HepG2 (cell line): ENCODE results near the gene REC114. TPM values are rescaled to one million over a fixed set of nuclear protein-coding genes. Genes with fewer than 3 reads are reported as not detected.

ENCODE experiments used
- ATAC-seq: fragments of 200-7000 bp; cut with Tn5 transposase; 3 replicates; pipeline ENCODE4 v1.9.1; 2020; ENCODE audit warnings: mild to moderate bottlenecking, moderate library complexity
- BruUV-seq: library from RNA; stranded (reverse); fragments of 400-500 nt; replicated peaks from 2 replicates; lab custom pipeline; 2021; lab: Mats Ljungman, UMichigan
- CTCF ChIA-PET: fragments of 300-600 bp; formaldehyde crosslinking; extraction: SDS; loops from one replicate; lab custom pipeline; 2021; ENCODE audit warnings: low total read pairs, inconsistent platforms, low intra/inter-chr PET ratio; lab: Yijun Ruan, JAX
- POLR2A ChIA-PET: fragments of 350-600 bp; sonication (Branson Sonifier 250); formaldehyde crosslinking; loops from one replicate; lab custom pipeline; 2020; ENCODE audit warnings: antibody characterized with exemption, inconsistent platforms; lab: Yijun Ruan, JAX
- DNase-seq: peaks from one replicate; pipeline ENCODE4 v3.0.0-alpha.2; 2015; ENCODE audit warnings: low spot score
- FAIRE-seq: peaks from 3 replicates; lab custom pipeline; 2011; peaks lifted over from hg19 to GRCh38; lab: Jason Lieb, UNC
- H2AFZ ChIP-seq: one replicate; pipeline ENCODE4 v1.6.1; 2011; ENCODE audit warnings: low read length, inconsistent platforms
- H3K27ac ChIP-seq: fragments of 300-600 bp; 3 replicates; pipeline ENCODE4 v1.8.0; 2011; ENCODE audit warnings: mixed run types, mild to moderate bottlenecking, mixed read lengths, low read length, inconsistent platforms; ENCODE audit not compliant: insufficient read depth; ENCODE audit errors: extremely low read length
- H3K27me3 ChIP-seq, 2 experiments: fragments of 200-600 bp in 1 of 2; 2 replicates in 1 of 2; 3 replicates in 1 of 2; pipeline versions ENCODE4 v1.6.0 to v1.8.0; 2011; ENCODE audit warnings: low read length in 2 of 2, mild to moderate bottlenecking in 2 of 2, moderate library complexity in 2 of 2, inconsistent platforms in 1 of 2; ENCODE audit not compliant: insufficient read depth in 2 of 2, control insufficient read depth in 1 of 2
- H3K36me3 ChIP-seq, 2 experiments: fragments of 200-600 bp in 1 of 2; replicated peaks in 1 of 2; 2 replicates in 1 of 2; 3 replicates in 1 of 2; pipeline versions ENCODE4 v1.5.1 to v1.8.0; 2011; ENCODE audit warnings: low read length in 2 of 2, inconsistent platforms in 1 of 2; ENCODE audit not compliant: insufficient read depth in 2 of 2, control insufficient read depth in 1 of 2
- H3K4me1 ChIP-seq: 2 replicates; pipeline ENCODE4 v1.5.1; 2012; ENCODE audit warnings: low read length, inconsistent platforms; ENCODE audit not compliant: insufficient read depth
- H3K4me2 ChIP-seq: 2 replicates; pipeline ENCODE4 v1.6.0; 2011; ENCODE audit warnings: low read depth, low read length, inconsistent platforms
- H3K4me3 ChIP-seq, 3 experiments: fragments of 200-600 bp in 1 of 3; sonication (generic), shearing (Covaris generic) in 1 of 3; replicated peaks in 1 of 3; 2 replicates each; pipeline ENCODE4 v1.5.1; 2011 to 2016; ENCODE audit warnings: low read length in 3 of 3, inconsistent platforms in 2 of 3, low read depth in 2 of 3, mild to moderate bottlenecking in 2 of 3, control low read depth in 1 of 3, mixed read lengths in 1 of 3; ENCODE audit not compliant: insufficient read depth in 1 of 3
- H3K79me2 ChIP-seq: one replicate; pipeline ENCODE4 v1.6.1; 2011; ENCODE audit warnings: low read length, inconsistent platforms; ENCODE audit not compliant: insufficient read depth
- H3K9ac ChIP-seq: 2 replicates; pipeline ENCODE4 v1.6.0; 2011; ENCODE audit warnings: mild to moderate bottlenecking, low read depth, low read length, inconsistent platforms; ENCODE audit not compliant: insufficient read depth
- H3K9me3 ChIP-seq: 2 replicates; pipeline ENCODE4 v1.5.1; 2012; ENCODE audit warnings: mild to moderate bottlenecking, low read length
- H4K20me1 ChIP-seq: 2 replicates; pipeline ENCODE4 v1.6.0; 2011; ENCODE audit warnings: inconsistent platforms, mild to moderate bottlenecking, low read length, moderate library complexity; ENCODE audit not compliant: insufficient read depth
- CEBPB ChIP-seq: IDR thresholded peaks from 2 replicates; pipeline ENCODE4 v1.6.1; 2011; ENCODE audit warnings: low read depth, low read length, improper control_type of control experiment, borderline replicate concordance
- CEBPZ ChIP-seq: IDR thresholded peaks from 2 replicates; pipeline ENCODE4 v1.6.1; 2012; ENCODE audit warnings: low read length, improper control_type of control experiment
- SP2 ChIP-seq: sonication (generic); formaldehyde crosslinking; IDR thresholded peaks from 2 replicates; pipeline ENCODE4 v1.5.1; 2020; ENCODE audit warnings: mild to moderate bottlenecking, missing genetic modification reagents
- ZNF503 ChIP-seq: sonication (generic); formaldehyde crosslinking; IDR thresholded peaks from 2 replicates; pipeline ENCODE4 v1.4.0; 2020; ENCODE audit warnings: missing genetic modification reagents
- WGBS: methylation state at CpG from one replicate; pipeline ENCODE4 v1.1.6; 2017; ENCODE audit warnings: low lambda C conversion rate; 5-methylcytosine and 5-hydroxymethylcytosine counted together
- in situ Hi-C: cut with HindIII; loops from 2 replicates; pipeline ENCODE4 v1.10.0; 2017; ENCODE audit warnings: low pct_unique_long_range_greater_than_20kb; ENCODE audit not compliant: extremely low pct_ligation_motif_present
- intact Hi-C: fragments of 100-400 bp; cut with micrococcal nuclease; formaldehyde crosslinking; loops from one replicate; pipeline ENCODE4 v1.10.0; 2022; ENCODE audit not compliant: unreplicated experiment
- polyA plus RNA-seq, 8 experiments: library from polyadenylated mRNA; depleted of rRNA in 3 of 8; stranded (reverse) in 7 of 8; unstranded in 1 of 8; fragments of >200 nt; fragmentation: Illumina TruSeq in 4 of 8; extraction: Trizol in 4 of 8; gene quantifications; 2 replicates each; pipeline versions ENCODE4 v1.2.1 to v1.2.3, GENCODE V29; 2011 to 2016; ENCODE audit warnings: low read depth in 4 of 8, missing spikeins in 1 of 8, mixed read lengths in 1 of 8; ENCODE audit not compliant: insufficient read depth in 1 of 8
- total RNA-seq, 5 experiments: library from RNA; depleted of rRNA; stranded (reverse); fragments of >200 nt; fragmentation: Illumina TruSeq; extraction: Trizol; gene quantifications; 2 replicates each; pipeline ENCODE4 v1.2.3, GENCODE V29; 2016; ENCODE audit warnings: low read depth in 1 of 5

REC114 gene
- total and polyA plus RNA-seq, 2 of the 13 experiments (the other 11 are each of a cell fraction or from before 2014, with no cell fraction given), result not detected

GRCh38 chr15:73517566-73517965 is 74.6 kb downstream of the REC114 start (continued):
- no peak for TF ChIP-seq CEBPZ
- TF ChIP-seq, all 625 proteins: peak for 0

- Histone ChIP-seq H3K27me3 (no peaks in the 10 kb centered on the region; a peak in 1 of 5 replicates), H3K79me2 (no peaks in the 10 kb centered on the region), H4K20me1 (no peaks in the 10 kb centered on the region), H3K9ac (no peak overlapping the region), H2AFZ (no peak overlapping the region), H3K9me3 (no peaks in the 10 kb centered on the region), H3K27ac (no peak overlapping the region), H3K36me3 (no peaks in the 10 kb centered on the region), H3K4me3 (no peak overlapping the region), H3K4me1 (no peaks in the 10 kb centered on the region), H3K4me2 (no peak overlapping the region)
- intact Hi-C loops, result no loop called here
- POLR2A ChIA-PET, result no interaction called here
- WGBS, result 14% methylated on average over 3 of the region's 3 CpGs
- in situ Hi-C loops, result no loop called here
- ATAC-seq, result no peak
- TF ChIP-seq SP2 (no peak), ZNF503 (CRISPR knock-in tag) (no peak), CEBPB (no peak)
- no peak for DNase-seq
- BruUV-seq, result no TSS peak
- CTCF ChIA-PET, result no interaction called here
- FAIRE-seq, result no peak
Observed at GRCh38 chr15:73518180-73518862, 75.4 kb downstream of the REC114 start.
